Mammary epithelial cell (primary cell): ENCODE data around the gene PTPRS.

Experiments used
- CTCF ChIP-seq, 2 donors: IDR thresholded peaks in 1 of 2; conservative IDR thresholded peaks in 1 of 2; 2 replicates each; pipeline ENCODE4 v1.5.1; 2011 to 2012; ENCODE audit warnings: inconsistent platforms in 2 of 2, low read length in 2 of 2, mild to moderate bottlenecking in 2 of 2, control low read depth in 1 of 2, low read depth in 1 of 2; ENCODE audit not compliant: insufficient read depth in 1 of 2; ENCODE audit errors: extremely low read depth in 1 of 2
- EZH2 ChIP-seq: IDR thresholded peaks from 2 replicates; pipeline ENCODE4 v1.6.1; 2012; ENCODE audit warnings: low read length, inconsistent platforms, borderline replicate concordance

- no peak for TF ChIP-seq CTCF (conservative IDR thresholded peaks at IDR 0.05 in 1 of 2, IDR thresholded peaks at IDR 0.05 in 1 of 2; ENCODE audit: extremely low read depth in 1 of 2, insufficient read depth in 1 of 2, low read depth in 1 of 2, low read length in 2 of 2)
- TF ChIP-seq EZH2: no peak
Observed at GRCh38 chr19:5317321-5317720, 23.3 kb downstream of the PTPRS start.
